ENCODE results near the gene AGAP9. TPM values are rescaled to one million over a fixed set of nuclear protein-coding genes. Genes with fewer than 3 reads are reported as not detected.
"Not testable (repeated sequence)": the region's sequence is repeated elsewhere in the genome, so short reads cannot be mapped to it uniquely, and the experiment has no call there.

The AGAP9 gene
- total and polyA plus RNA-seq, 12 donors: 0.24 to 35.6 (median 6.4) TPM

GRCh38 chr10:47473516-47473915 lies 49.9 kb downstream of the AGAP9 start:
- intact Hi-C loops (cut with DNase I); DNase-seq; H3K36me3 ChIP-seq (replicated peaks in 1 of 2); H3K27ac ChIP-seq; H3K9me3 ChIP-seq (replicated peaks in 1 of 3); H3K27me3 ChIP-seq; H3K4me3 ChIP-seq; H3K4me1 ChIP-seq (replicated peaks in 1 of 2): not testable (repeated sequence)
- no CpG with 5 or more reads among the region's 7 CpGs for WGBS, 4 donors

GRCh38 chr10:47472647-47473046 lies 50.8 kb downstream of the AGAP9 start:
- DNase-seq; H3K4me1 ChIP-seq (replicated peaks in 1 of 2); H3K27me3 ChIP-seq; H3K9me3 ChIP-seq (replicated peaks in 1 of 3); H3K4me3 ChIP-seq; H3K27ac ChIP-seq; intact Hi-C loops (cut with DNase I); H3K36me3 ChIP-seq (replicated peaks in 1 of 2): not testable (repeated sequence)
- 80% methylated on average over 1 of the region's 3 CpGs; no CpG with 5 or more reads in 3 of the 4 donors for WGBS, 4 donors

- H3K4me3 ChIP-seq; H3K9me3 ChIP-seq (replicated peaks in 1 of 3); intact Hi-C loops (cut with DNase I); DNase-seq; H3K27me3 ChIP-seq; H3K36me3 ChIP-seq (replicated peaks in 1 of 2); H3K4me1 ChIP-seq (replicated peaks in 1 of 2); H3K27ac ChIP-seq: not testable (repeated sequence)
- WGBS, 4 donors: no CpG with 5 or more reads among the region's 5 CpGs
Observed at GRCh38 chr10:47472072-47472471, 51.4 kb downstream of the AGAP9 start.

- intact Hi-C loops (cut with DNase I); H3K4me3 ChIP-seq; H3K36me3 ChIP-seq (replicated peaks in 1 of 2); H3K27me3 ChIP-seq; H3K9me3 ChIP-seq (replicated peaks in 1 of 3); H3K4me1 ChIP-seq (replicated peaks in 1 of 2); H3K27ac ChIP-seq: not testable (repeated sequence)
- peak in 1 of 7 donors; percentile 2 for DNase-seq
- WGBS, 4 donors: 87 to 93% (median 90%) methylated on average over 10 to 15 of the region's 20 CpGs
Observed at GRCh38 chr10:47468731-47469528, 54.5 kb downstream of the AGAP9 start.

- H3K4me3 ChIP-seq; H3K4me1 ChIP-seq (replicated peaks in 1 of 2); intact Hi-C loops (cut with DNase I); H3K27ac ChIP-seq; H3K36me3 ChIP-seq (replicated peaks in 1 of 2); H3K27me3 ChIP-seq; H3K9me3 ChIP-seq (replicated peaks in 1 of 3): not testable (repeated sequence)
- DNase-seq: peak in 1 of 7 donors; percentile 6
- WGBS, 4 donors: 85 to 100% (median 95%) methylated on average over 2 to 5 of the region's 7 CpGs; no CpG with 5 or more reads in 1 of the 4 donors
Observed at GRCh38 chr10:47467957-47468356, 55.5 kb downstream of the AGAP9 start.

GRCh38 chr10:47467458-47467857 lies 56.0 kb downstream of the AGAP9 start:
- H3K4me1 ChIP-seq (replicated peaks in 1 of 2); H3K4me3 ChIP-seq; H3K9me3 ChIP-seq (replicated peaks in 1 of 3); H3K27ac ChIP-seq; H3K36me3 ChIP-seq (replicated peaks in 1 of 2); intact Hi-C loops (cut with DNase I); H3K27me3 ChIP-seq: not testable (repeated sequence)
- 82 to 100% (median 87%) methylated on average over 1 to 4 of the region's 5 CpGs for WGBS, 4 donors
- DNase-seq: peak in 1 of 7 donors; percentile 23

- H3K4me3 ChIP-seq; H3K27ac ChIP-seq; H3K27me3 ChIP-seq; H3K36me3 ChIP-seq (replicated peaks in 1 of 2); H3K4me1 ChIP-seq (replicated peaks in 1 of 2); H3K9me3 ChIP-seq (replicated peaks in 1 of 3); intact Hi-C loops (cut with DNase I): not testable (repeated sequence)
- WGBS, 4 donors: 80 to 87% (median 83%) methylated on average over 13 to 14 of the region's 14 CpGs
- DNase-seq: peak in 1 of 7 donors; percentile 1
Observed at GRCh38 chr10:47465216-47465917, 58.1 kb downstream of the AGAP9 start.

GRCh38 chr10:47462577-47463358 lies 60.7 kb downstream of the AGAP9 start:
- WGBS, 4 donors: 86% methylated on average over 3 of the region's 9 CpGs; no CpG with 5 or more reads in 3 of the 4 donors
- H3K9me3 ChIP-seq (replicated peaks in 1 of 3); H3K27ac ChIP-seq; DNase-seq; H3K4me3 ChIP-seq; H3K4me1 ChIP-seq (replicated peaks in 1 of 2); H3K36me3 ChIP-seq (replicated peaks in 1 of 2); H3K27me3 ChIP-seq; intact Hi-C loops (cut with DNase I): not testable (repeated sequence)
